Heart left ventricle (tissue), 16 donors: Measurements from ENCODE around the gene MAST1. TPM values are rescaled to one million over a fixed set of nuclear protein-coding genes. Genes with fewer than 3 reads are reported as not detected.

Source experiments
- ATAC-seq, 4 donors: fragments of 200-7000 bp; cut with Tn5 transposase; one replicate each; pipeline ENCODE4 v1.9.1; 2020 to 2022; ENCODE audit warnings: moderate library complexity in 4 of 4, mild to moderate bottlenecking in 3 of 4, moderate number of reproducible peaks in 1 of 4
- DNase-seq, 5 donors: peaks; one replicate each; pipeline ENCODE4 v3.0.0-alpha.2; 2020
- H3K27ac ChIP-seq, 12 donors: fragments of 200-600 bp; sonication (generic) in 4 of 12; one replicate each; pipeline versions ENCODE4 v1.5.0 to v1.8.0; 2016 to 2022; ENCODE audit warnings: mild to moderate bottlenecking in 2 of 12
- H3K27me3 ChIP-seq, 9 donors: fragments of 200-600 bp; sonication (generic) in 2 of 9; one replicate each; pipeline versions ENCODE4 v1.5.1 to v1.8.0; 2016 to 2022; ENCODE audit warnings: mild to moderate bottlenecking in 3 of 9
- H3K36me3 ChIP-seq, 9 donors: fragments of 200-600 bp; sonication (generic) in 2 of 9; one replicate each; pipeline versions ENCODE4 v1.5.0 to v1.8.0; 2018 to 2022; ENCODE audit warnings: mild to moderate bottlenecking in 2 of 9
- H3K4me1 ChIP-seq, 12 donors: fragments of 200-600 bp; sonication (generic) in 4 of 12; one replicate each; pipeline versions ENCODE4 v1.5.0 to v1.8.0; 2016 to 2022; ENCODE audit warnings: mild to moderate bottlenecking in 3 of 12
- H3K4me3 ChIP-seq, 12 donors: fragments of 200-600 bp; sonication (generic) in 4 of 12; one replicate each; pipeline versions ENCODE4 v1.5.0 to v1.8.0; 2017 to 2022; ENCODE audit warnings: mild to moderate bottlenecking in 9 of 12, moderate library complexity in 4 of 12
- H3K9me3 ChIP-seq, 12 donors: fragments of 200-600 bp; sonication (generic) in 4 of 12; one replicate each; pipeline versions ENCODE4 v1.5.0 to v1.8.0; 2016 to 2022; ENCODE audit warnings: mild to moderate bottlenecking in 1 of 12
- POLR2A ChIP-seq, 2 donors: fragments of 450-650 bp; IDR thresholded peaks; one replicate each; pipeline ENCODE4 v1.6.1; 2017; ENCODE audit warnings: antibody characterized with exemption in 2 of 2, mild to moderate bottlenecking in 2 of 2, moderate library complexity in 2 of 2
- WGBS, 4 donors: extraction: QIAGEN DNeasy Blood & Tissue Kit in 2 of 4; methylation state at CpG; one replicate each; pipeline versions ENCODE4 v1.1.5 to v1.1.7; 2013 to 2018; 5-methylcytosine and 5-hydroxymethylcytosine counted together
- intact Hi-C, 10 donors: fragments of 100-400 bp; cut with DNase I; formaldehyde crosslinking; loops; one replicate each; pipeline versions ENCODE4 v1.11.1 to v1.14.2; 2022
- polyA plus RNA-seq, 2 donors: library from polyadenylated mRNA; stranded (reverse); fragments of 200-250 nt; gene quantifications; one replicate each; pipeline ENCODE4 v1.2.3, GENCODE V29; 2013
- total RNA-seq, 9 donors: library from RNA; depleted of rRNA in 2 of 9; stranded (reverse); fragments of >200 nt in 2 of 9; fragmentation: NEBNext Ultra II Directional in 3 of 9; extraction: Animal tissue kit (Norgen Biotek cat#: 25700) in 3 of 9; gene quantifications; one replicate each; pipeline versions ENCODE4 v1.1.0 to v1.2.4, GENCODE V29; 2016 to 2023
- TF ChIP-seq, protein P1 (sequence below), 12 donors: fragments of 200-600 bp; sonication (generic) in 4 of 12; IDR thresholded peaks; one replicate each; pipeline versions ENCODE4 v1.5.0 to v1.8.0; 2018 to 2022; ENCODE audit warnings: antibody characterized with exemption in 12 of 12, mild to moderate bottlenecking in 5 of 12
- donor health status: ischemic (EF 13 %, LVEDD 7.1; RV severe dilation, severe dysfunction).
- donor health status: healthy with polysubstance abuse.
- donor health status: DM: no; HTN: yes; CAD: no.
- donor health status: DM: no; HTN: no; CAD: no.
- donor health status: ischemic (EF 25% LVEDD 6.9; RV normal size, moderate dysfunction).
- donor health status: ischemic (EF 25% LVEDD 5.7; RV mildly dilated, moderate dysfunction).
- donor health status: healthy.
- donor health status: DM: yes; HTN: yes; CAD: no.
- donor health status: ischemic (EF 35%, LVEDD 5.7; RV mildly dilated, moderate dysfunction).
- donor health status: nonischemic (EF 11% LVEDD 7.7; RV severe dilation, severe dysfunction).
- donor health status: DM: yes; HTN: yes; CAD: no.
- donor health status: PGD.
- donor health status: ischemic (EF 29% LVEDD 5.4; RV normal size, mild dysfunction).
- donor health status: nonischemic (EF 23%, LVEDD 6.1; RV moderate dilation, normal function).

Gene MAST1
- total and polyA plus RNA-seq, 11 donors, result 0.15 to 1.7 (median 0.31) TPM; not detected in 3

- no peaks in the 10 kb centered on the region for H3K27me3 ChIP-seq
- intact Hi-C loops, result loop anchor here in 1 of 10 donors (10.0 kb wide), 1 partner anchor 365 kb away; the partner anchor contains the start of genes IER2 and STX10
- peak overlapping the region; percentile 95 to 100 (median 99) for H3K27ac ChIP-seq
- TF ChIP-seq, protein P1, sequence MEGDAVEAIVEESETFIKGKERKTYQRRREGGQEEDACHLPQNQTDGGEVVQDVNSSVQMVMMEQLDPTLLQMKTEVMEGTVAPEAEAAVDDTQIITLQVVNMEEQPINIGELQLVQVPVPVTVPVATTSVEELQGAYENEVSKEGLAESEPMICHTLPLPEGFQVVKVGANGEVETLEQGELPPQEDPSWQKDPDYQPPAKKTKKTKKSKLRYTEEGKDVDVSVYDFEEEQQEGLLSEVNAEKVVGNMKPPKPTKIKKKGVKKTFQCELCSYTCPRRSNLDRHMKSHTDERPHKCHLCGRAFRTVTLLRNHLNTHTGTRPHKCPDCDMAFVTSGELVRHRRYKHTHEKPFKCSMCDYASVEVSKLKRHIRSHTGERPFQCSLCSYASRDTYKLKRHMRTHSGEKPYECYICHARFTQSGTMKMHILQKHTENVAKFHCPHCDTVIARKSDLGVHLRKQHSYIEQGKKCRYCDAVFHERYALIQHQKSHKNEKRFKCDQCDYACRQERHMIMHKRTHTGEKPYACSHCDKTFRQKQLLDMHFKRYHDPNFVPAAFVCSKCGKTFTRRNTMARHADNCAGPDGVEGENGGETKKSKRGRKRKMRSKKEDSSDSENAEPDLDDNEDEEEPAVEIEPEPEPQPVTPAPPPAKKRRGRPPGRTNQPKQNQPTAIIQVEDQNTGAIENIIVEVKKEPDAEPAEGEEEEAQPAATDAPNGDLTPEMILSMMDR (IDR thresholded peaks at IDR 0.05), result no peak
- peak in 1 of 2 donors; percentile 83 for TF ChIP-seq POLR2A (IDR thresholded peaks at IDR 0.05)
- ATAC-seq (peak; percentile 44 to 62 (median 54)), DNase-seq (peak; percentile 98 to 99 (median 98))
- no peaks in the 10 kb centered on the region for H3K9me3 ChIP-seq
- whole genome bisulfite sequencing, 4 donors, result 0 to 2% (median 1%) methylated on average over 16 to 56 of the region's 56 CpGs
- peak overlapping the region; percentile 15 to 99 (median 84) for H3K4me3 ChIP-seq
- peaks cover 0 to 12% (median 0%) of the 10 kb centered on the region in 9 donors for H3K36me3 ChIP-seq
- H3K4me1 ChIP-seq, result peaks cover 0 to 65% (median 54%) of the 10 kb centered on the region in 12 donors
Observed at GRCh38 chr19:12789904-12790619, 48.3 kb upstream of the MAST1 start.

DNA sequence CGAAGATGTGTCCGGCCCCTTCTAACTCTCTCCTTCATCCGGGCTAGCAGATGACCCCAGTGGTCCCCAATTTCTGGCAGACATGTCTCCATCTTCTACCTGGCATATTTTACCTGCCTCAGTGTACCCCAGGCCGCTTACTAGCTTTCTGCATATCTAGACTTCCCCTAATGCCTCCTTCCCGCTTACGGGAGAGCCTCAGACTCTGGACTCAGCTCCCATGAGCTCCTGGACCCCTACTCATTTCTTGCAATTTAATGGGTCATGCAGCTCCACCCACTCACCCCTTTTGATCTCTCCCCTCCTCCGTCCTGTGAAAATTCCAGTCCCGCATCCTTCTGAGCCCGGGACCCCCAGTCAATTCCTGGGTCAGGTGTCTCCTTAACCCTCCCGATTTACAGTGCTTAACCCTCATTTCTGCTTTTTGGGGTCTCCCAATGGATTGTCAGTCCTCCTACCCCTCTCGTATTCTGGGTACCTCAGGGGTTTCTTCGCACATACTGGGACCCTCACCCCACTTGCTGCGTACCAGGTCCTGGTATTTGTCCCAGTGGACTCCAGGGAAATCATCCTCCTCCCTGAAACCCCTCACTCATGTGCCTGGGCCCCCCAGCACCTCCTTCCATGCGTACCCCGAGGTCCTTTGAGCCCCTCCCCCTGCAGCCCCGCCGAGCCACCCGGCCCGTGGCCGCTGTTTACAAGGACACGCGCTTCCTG, 47.5 kb upstream of the MAST1 start:
- intact Hi-C loops, result no loop called here

DNA sequence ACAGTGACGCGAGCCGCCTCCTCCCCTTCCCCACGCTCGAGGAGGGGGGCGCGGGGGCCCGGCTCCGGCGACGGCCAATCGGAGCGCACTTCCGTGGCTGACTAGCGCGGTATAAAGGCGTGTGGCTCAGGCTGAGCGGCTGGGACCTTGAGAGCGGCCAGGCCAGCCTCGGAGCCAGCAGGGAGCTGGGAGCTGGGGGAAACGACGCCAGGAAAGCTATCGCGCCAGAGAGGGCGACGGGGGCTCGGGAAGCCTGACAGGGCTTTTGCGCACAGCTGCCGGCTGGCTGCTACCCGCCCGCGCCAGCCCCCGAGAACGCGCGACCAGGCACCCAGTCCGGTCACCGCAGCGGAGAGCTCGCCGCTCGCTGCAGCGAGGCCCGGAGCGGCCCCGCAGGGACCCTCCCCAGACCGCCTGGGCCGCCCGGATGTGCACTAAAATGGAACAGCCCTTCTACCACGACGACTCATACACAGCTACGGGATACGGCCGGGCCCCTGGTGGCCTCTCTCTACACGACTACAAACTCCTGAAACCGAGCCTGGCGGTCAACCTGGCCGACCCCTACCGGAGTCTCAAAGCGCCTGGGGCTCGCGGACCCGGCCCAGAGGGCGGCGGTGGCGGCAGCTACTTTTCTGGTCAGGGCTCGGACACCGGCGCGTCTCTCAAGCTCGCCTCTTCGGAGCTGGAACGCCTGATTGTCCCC, 46.8 kb upstream of the MAST1 start, which contains the start of gene JUNB:
Gene JUNB (plus strand): TSS at position 142 of the 706 bp plus-strand sequence. CDS start 286 bp downstream, at position 428.
- H3K27me3 ChIP-seq, result no peaks in the 10 kb centered on the region
- peak; percentile 100 for TF ChIP-seq POLR2A (IDR thresholded peaks at IDR 0.05)
- TF ChIP-seq, protein P1 (IDR thresholded peaks at IDR 0.05), result peak in 4 of 12 donors; percentile 6 to 12 (median 8)
- H3K9me3 ChIP-seq, result no peaks in the 10 kb centered on the region
- peaks cover 3 to 64% (median 48%) of the 10 kb centered on the region in 12 donors for H3K4me1 ChIP-seq
- H3K36me3 ChIP-seq, result peaks cover 0 to 12% (median 0%) of the 10 kb centered on the region in 9 donors
- ATAC-seq, result peak; percentile 55 to 71 (median 66)
- H3K4me3 ChIP-seq, result peak within 1 kb of the TSS; percentile 43 to 99 (median 84)
- peak within 1 kb of the TSS; percentile 95 to 100 (median 99) for H3K27ac ChIP-seq
- 0 to 1% (median 1%) methylated on average over 40 to 73 of the region's 73 CpGs for WGBS, 4 donors
- DNase-seq, result peak; percentile 99
- intact Hi-C loops, result loop anchor here in 1 of 10 donors (2.0 kb wide), 1 partner anchor 13 kb away; no protein-coding TSS in a partner anchor

More for the DNA sequence above, 47.5 kb upstream of the MAST1 start:
- Histone ChIP-seq H3K4me3 (peak overlapping the region; percentile 15 to 99 (median 84)), H3K36me3 (peaks cover 0 to 12% (median 0%) of the 10 kb centered on the region in 9 donors), H3K4me1 (peaks cover 0 to 64% (median 49%) of the 10 kb centered on the region in 12 donors), H3K9me3 (no peaks in the 10 kb centered on the region), H3K27me3 (no peaks in the 10 kb centered on the region), H3K27ac (peak overlapping the region; percentile 95 to 100 (median 99))
- no peak for ATAC-seq
- WGBS, 4 donors, result 2 to 6% (median 3%) methylated on average over 15 to 22 of the region's 22 CpGs
- no peak for DNase-seq
- TF ChIP-seq, protein P1 (IDR thresholded peaks at IDR 0.05), result no peak
- no peak for TF ChIP-seq POLR2A (IDR thresholded peaks at IDR 0.05)
